GM19438 (cell line): Measurements from ENCODE around the gene YPEL2.
"Not testable (repeated sequence)": the region's sequence is repeated elsewhere in the genome, so short reads cannot be mapped to it uniquely, and the experiment has no call there.

Experiments
- ATAC-seq: cut with Tn5 transposase; IDR thresholded peaks from one replicate; pipeline ENCODE4 v1.9.1; 2021; ENCODE audit warnings: low read depth; ENCODE audit not compliant: unreplicated experiment

Gene YPEL2

GRCh38 chr17:59331129-59331928 lies at the start of gene YPEL2:
Gene YPEL2 (plus strand): TSS chr17:59331655. CDS start chr17:59353410, 21,755 bp downstream.
- ATAC-seq = peak; percentile 84

DNA sequence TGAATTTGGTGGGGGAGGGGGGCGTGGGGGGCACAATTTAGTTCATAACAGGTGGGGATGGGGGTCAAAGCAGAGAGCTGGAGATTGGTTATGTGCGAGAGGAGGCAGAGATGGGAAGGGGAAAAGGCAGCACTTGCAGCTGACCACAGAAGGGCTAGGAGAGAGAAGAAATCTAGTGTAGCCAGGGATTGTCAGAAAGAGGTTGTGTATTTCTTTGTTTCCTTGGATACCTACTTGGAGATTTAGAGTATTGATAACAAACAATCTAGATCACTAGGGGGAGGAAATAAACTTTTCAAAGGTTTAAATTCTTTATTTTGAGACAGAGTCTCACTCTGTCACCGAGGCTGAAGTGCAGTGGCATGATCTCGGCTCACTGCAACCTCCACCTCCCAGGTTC lies 47.1 kb upstream of the YPEL2 start:
- ATAC-seq = no peak

DNA sequence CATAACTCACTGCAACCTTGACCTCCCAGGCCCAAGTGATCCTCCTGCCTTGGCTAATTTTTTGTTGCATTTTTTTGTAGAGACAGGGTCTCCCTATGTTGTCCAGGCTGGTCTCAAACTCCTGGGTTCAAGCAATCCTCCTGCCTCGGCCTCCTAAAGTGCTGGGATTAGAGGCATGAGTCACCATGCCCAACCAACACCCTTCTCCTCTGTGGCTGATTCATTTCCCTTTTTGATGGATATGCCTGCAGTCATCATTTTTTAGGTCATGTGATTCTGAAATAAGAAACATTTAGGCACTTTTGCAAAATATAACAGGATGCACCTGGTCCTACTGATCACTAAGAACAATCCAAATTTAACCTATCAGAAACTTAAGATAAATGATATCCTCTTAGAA lies 44.0 kb upstream of the YPEL2 start:
- ATAC-seq = no peak

DNA sequence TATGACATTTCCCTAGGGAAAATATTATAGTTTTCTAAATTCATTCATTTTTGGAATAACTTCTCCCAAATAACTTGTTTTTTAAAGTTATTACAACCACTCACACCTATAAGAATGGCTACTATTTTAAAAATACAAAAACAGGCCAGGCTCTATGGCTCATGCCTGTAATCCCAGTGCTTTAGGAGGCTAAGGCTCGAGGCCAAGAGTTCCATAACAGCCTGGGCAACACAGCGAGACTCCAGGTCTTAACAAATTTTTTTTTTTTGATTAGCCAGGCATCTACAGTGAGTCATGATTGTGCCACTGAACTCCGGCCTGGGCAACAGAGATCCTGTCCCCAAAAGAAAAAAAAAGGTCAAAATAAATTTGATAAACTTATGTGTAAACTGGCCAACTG lies 43.6 kb upstream of the YPEL2 start:
- no peak for ATAC-seq

- ATAC-seq = no peak
Measured at GRCh38 chr17:59289981-59290301, 41.5 kb upstream of the YPEL2 start.

DNA sequence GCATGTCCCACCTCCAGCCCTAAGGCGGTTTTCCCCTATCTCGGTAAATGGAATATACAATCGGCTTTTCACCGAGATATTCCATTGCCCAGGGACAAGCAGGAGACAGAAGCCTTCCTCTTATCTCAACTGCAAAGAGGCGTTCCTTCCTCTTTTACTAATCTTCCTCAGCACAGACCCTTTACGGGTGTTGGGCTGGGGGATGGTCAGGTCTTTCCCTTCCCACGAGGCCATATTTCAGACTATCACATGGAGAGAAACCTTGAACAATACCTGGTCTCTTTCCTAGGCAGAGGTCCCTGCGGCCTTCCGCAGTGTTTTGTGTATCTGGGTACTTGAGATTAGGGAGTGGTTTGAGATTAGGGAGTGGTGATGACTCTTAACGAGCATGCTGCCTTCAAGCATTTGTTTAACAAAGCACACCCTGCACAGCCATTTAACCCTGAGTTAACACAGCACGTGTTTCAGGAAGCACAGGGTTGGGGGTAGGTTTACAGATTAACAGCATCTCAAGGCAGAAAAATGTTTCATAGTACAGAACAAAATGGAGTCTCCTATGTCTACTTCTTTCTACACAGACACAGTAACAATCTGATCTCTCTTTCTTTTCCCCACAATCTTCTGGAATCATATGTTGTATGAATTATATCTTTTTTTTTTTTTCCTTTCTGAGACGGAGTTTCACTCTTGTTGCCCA lies 41.0 kb upstream of the YPEL2 start:
- not testable (repeated sequence) for ATAC-seq

DNA sequence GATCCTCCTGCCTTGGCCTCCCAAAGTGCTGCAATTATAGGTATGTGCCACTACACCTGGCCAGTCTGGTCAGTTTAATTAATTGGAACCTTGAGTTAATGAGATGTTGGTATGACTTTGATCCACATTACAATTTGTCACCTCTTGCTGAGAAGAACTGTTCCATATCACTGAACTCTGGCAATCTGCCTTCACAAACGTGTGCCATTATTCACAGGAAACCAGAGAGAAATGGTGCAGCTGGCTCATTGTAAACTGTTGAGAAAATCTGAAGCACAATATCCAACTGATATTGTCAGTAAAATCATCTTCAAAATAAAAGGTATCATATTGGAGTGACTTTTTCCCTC lies 39.3 kb upstream of the YPEL2 start:
- no peak for ATAC-seq

DNA sequence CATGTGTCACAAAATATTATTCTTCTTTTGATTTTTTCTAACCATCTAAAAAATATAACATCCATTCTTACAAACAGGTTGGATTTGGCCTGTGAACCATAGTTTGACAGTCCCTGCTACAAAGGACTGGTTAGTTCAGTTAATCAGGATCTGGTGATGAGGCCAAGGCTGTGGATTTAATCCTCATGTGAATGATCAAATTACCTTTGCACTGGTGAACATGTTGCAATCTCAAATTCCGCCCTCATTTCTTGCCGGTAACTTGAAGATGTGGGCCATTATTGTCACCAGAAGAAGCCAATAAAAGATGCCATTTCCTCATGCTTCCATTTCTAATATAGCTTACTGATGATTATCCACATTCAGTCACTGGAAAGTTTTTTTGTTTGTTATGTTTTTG lies 35.3 kb upstream of the YPEL2 start:
- ATAC-seq = no peak

GRCh38 chr17:59298521-59298920 lies 32.9 kb upstream of the YPEL2 start:
- ATAC-seq = no peak

DNA sequence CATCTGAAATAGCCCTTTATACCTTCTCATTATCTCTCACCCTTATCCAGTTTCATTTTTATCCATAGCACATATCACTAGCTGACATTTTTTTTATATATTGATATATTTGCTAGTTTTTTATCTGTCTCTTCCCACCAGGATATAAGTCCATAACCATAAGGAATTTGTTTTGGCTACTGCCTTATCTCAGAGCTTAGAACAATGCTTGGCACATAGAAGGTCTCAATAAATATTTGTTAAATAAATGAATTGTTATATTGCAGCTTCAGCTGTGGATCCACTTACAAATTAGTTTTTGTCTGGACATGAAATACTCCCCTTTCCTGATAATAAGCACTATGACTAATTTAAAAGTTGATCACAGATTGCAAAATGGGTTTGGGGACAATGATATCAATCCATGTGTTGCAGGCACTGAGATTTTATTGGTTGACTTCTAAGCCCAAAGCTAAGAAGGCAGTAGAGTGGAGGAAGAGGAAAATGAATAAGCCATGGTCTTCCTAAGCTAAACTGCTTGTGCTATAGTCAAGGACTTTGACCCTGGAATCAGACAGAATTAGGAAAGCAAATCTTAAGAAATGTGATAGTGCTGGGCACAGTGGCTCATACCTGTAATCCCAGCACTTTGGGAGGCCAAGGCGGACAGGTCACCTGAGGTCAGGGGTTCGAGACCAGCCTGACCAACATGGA lies 31.9 kb upstream of the YPEL2 start:
- no peak for ATAC-seq

GRCh38 chr17:59300941-59301340 lies 30.5 kb upstream of the YPEL2 start:
- ATAC-seq = no peak

- ATAC-seq = no peak
Measured at GRCh38 chr17:59304811-59305210, 26.6 kb upstream of the YPEL2 start.

GRCh38 chr17:59310263-59310920 lies 21.1 kb upstream of the YPEL2 start:
- ATAC-seq = no peak

- no peak for ATAC-seq
Measured at GRCh38 chr17:59311051-59311468, 20.4 kb upstream of the YPEL2 start.

GRCh38 chr17:59311521-59311920 lies 19.9 kb upstream of the YPEL2 start:
- ATAC-seq = not testable (repeated sequence)

- no peak for ATAC-seq
Measured at GRCh38 chr17:59315866-59316265, 15.6 kb upstream of the YPEL2 start.

DNA sequence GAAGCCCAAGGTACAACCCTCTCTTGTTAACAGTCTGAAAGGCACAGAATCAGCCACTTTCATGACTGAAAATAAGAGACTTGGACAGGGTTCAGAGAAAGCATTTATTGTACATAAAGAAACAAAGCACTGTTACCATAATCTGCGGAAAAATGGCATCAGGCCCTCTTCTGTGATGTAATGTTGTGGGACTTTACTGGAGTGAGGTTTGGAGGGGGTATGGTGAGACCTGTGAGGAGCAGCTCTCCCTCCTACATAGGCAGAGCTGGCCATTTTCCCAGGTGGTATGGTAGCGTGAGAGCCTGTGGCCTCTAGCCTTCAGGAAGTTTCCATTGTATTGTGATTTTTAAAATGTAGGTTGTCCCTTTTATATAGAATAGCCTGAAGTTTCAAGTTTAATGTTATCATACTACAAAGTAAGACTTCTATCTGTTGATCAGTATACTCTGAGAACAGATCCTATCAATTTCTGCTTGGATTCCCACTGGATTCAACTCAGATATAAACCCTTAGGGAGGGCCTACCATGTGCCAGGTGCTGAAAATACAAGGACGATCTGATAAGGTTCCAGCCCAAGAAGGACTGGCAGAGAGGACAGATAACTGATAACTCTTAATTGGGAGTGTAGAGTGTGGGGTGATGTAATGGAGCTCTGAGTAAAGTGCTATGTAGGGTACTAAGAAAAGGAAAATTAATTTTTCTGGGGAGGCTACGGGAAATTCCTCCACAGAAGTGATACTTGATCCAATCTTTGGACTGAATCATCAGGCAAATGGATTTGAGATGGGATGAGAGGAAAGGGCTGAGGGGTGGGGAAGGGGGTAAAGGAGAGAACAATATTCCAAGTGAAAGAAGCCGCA lies 4.1 kb upstream of the YPEL2 start:
- ATAC-seq = no peak

GRCh38 chr17:59327981-59328290 lies 3.5 kb upstream of the YPEL2 start:
- no peak for ATAC-seq

- ATAC-seq = no peak
Measured at GRCh38 chr17:59328601-59329000, 2.9 kb upstream of the YPEL2 start.
